ENCODE results near the gene ERCC2.
"Not testable (repeated sequence)": the region's sequence is repeated elsewhere in the genome, so short reads cannot be mapped to it uniquely, and the experiment has no call there.

ERCC2 gene

DNA sequence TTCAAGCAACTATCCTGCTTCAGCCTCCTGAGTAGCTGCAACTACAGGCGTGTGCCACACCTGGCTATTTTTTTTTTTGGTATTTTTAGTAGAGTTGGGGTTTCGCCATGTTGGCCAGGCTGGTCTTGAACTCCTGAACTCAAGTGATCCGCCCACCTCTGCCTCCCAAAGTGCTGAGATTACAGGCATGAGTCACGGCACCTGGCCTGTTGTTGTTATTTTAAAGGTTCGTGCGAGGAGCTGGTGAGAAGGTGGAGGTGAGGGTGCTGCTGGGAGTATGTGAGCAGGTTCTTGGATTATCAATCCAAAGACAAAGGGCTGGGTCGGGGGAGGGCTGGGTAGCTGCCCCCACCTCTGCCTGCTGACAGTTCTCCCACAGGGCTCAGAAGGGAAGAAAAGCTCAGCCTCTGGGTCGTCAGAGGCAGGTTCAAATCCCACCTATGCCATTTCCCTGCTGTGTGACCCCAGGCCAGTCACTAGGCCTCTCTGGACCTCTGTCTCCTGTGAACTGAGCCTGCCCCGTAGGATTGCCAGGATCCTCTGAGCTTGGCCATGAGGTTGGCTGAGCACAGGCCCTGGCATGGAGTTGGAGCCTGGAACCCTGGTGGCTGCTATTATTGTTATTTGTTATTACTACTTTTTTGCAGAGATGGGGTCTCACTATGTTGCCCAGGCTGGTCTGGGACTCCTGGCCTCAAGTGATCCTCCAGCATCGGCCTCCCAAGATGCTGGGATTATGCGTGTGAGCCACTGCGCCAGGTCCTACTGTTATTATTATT, 49.2 kb downstream of the ERCC2 start:
- Histone ChIP-seq H3K9ac (ENCODE audit: low read length) (no peak overlapping the region), H3K27me3 (ENCODE audit: control insufficient read depth, insufficient read depth, low read length) (peaks cover 28% of the 10 kb centered on the region), H3K4me1 (ENCODE audit: control insufficient read depth, insufficient read depth, low read length) (peaks cover 10% of the 10 kb centered on the region), H3K9me3 (ENCODE audit: control insufficient read depth, low read length) (no peaks in the 10 kb centered on the region), H3K36me3 (ENCODE audit: control insufficient read depth, insufficient read depth, low read length) (no peaks in the 10 kb centered on the region), H3K4me3 (ENCODE audit: low read length) (no peak overlapping the region)

DNA sequence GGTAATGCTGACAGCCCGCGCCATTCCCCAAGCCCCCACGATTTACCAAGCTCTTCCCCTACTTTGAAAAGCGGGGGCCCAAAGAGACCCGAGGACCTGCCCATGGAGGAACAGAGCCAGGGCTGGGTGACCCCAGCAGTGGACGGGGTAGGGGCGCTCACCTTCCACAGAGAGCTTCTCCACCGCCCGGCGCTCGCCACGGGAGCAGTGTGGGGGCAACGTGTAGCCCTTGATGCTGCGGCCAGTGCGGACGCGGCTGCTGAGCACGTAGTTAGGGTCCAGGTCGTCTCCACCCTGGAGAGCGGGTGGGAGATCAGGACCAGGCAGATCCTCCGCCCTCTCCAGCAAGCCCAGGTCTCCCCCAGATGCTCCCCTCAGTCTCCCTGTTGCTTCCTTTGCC, 55.1 kb downstream of the ERCC2 start:
- no peaks in the 10 kb centered on the region for H3K4me1 ChIP-seq (ENCODE audit: control insufficient read depth, insufficient read depth, low read length)
- H3K4me3 ChIP-seq (ENCODE audit: low read length): no peak overlapping the region
- H3K27me3 ChIP-seq (ENCODE audit: control insufficient read depth, insufficient read depth, low read length): peaks cover 10% of the 10 kb centered on the region
- H3K36me3 ChIP-seq (ENCODE audit: control insufficient read depth, insufficient read depth, low read length): no peaks in the 10 kb centered on the region
- H3K9me3 ChIP-seq (ENCODE audit: control insufficient read depth, low read length): no peaks in the 10 kb centered on the region
- H3K9ac ChIP-seq (ENCODE audit: low read length): no peak overlapping the region

DNA sequence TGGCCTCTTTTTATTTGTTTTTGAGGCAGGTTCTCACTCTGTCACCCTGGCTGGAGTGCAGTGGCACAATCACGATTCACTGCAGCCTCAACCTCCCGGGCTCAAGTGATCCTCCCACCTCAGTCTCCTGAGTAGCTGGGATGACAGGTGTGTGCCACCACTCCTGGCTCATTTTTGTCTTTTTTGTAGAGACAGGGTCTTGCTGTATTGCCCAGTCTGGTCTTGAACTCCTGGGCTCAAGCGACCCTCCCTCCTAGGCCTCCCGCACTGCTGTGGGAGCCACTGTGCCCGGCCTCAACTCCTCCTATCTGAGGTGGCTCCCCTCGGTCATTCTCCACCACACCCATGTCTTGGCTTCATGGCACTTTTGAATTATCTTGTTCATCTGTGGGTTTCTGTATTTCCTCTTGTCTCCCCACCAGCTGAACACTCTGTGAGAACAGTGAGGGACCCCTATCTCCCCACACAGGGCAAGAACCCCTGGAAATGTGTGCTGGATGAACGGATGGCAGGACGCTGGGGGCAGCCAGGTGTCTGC, 55.6 kb downstream of the ERCC2 start:
- Histone ChIP-seq H3K9ac (ENCODE audit: low read length) (no peak overlapping the region), H3K4me1 (ENCODE audit: control insufficient read depth, insufficient read depth, low read length) (no peaks in the 10 kb centered on the region), H3K9me3 (ENCODE audit: control insufficient read depth, low read length) (no peaks in the 10 kb centered on the region), H3K27me3 (ENCODE audit: control insufficient read depth, insufficient read depth, low read length) (peaks cover 10% of the 10 kb centered on the region), H3K36me3 (ENCODE audit: control insufficient read depth, insufficient read depth, low read length) (no peaks in the 10 kb centered on the region), H3K4me3 (ENCODE audit: low read length) (no peak overlapping the region)

DNA sequence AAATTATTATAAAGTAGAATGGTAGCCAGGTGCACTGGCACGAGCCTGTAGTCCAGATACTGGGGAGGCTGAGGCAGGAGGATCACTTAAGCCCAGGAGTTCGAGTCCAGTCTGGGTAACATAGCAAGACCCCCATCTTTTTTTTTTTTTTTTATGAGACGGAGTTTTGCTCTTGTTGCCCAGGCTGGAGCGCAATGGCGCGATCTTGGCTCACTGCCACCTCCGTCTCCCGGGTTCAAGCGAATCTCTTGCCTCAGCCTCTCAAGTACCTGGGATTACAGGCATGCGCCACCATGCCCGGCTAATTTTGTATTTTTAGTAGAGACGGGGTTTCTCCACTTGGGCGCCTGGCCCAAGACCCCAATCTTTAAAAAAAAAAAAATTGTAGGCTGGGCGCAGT, 58.1 kb downstream of the ERCC2 start:
- not testable (repeated sequence) for H3K4me1 ChIP-seq (ENCODE audit: control insufficient read depth, insufficient read depth, low read length); H3K27me3 ChIP-seq (ENCODE audit: control insufficient read depth, insufficient read depth, low read length); H3K4me3 ChIP-seq (ENCODE audit: low read length); H3K9me3 ChIP-seq (ENCODE audit: control insufficient read depth, low read length); H3K9ac ChIP-seq (ENCODE audit: low read length); H3K36me3 ChIP-seq (ENCODE audit: control insufficient read depth, insufficient read depth, low read length)

DNA sequence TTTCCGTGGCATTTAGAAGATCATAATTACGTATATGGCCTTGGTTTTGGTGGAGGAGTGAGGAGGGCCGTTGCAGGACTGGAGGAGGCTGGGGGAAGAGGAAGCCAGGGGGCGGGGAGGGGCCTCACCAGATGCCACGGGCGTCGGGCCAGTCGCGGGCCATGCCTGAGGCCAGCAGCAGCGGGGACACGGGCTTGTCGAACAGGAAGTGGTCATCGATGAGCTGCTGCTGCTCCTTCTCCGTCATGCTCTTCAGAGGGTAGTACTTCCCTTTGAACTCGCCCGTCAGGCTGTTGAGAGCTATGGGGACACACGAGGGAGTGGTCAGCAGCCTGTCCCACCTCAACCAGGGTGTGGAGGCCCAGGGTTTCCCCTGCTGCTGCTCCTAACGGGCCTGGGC, 58.8 kb downstream of the ERCC2 start:
- Histone ChIP-seq H3K9ac (ENCODE audit: low read length) (no peak overlapping the region), H3K9me3 (ENCODE audit: control insufficient read depth, low read length) (no peaks in the 10 kb centered on the region), H3K4me1 (ENCODE audit: control insufficient read depth, insufficient read depth, low read length) (no peaks in the 10 kb centered on the region), H3K36me3 (ENCODE audit: control insufficient read depth, insufficient read depth, low read length) (no peaks in the 10 kb centered on the region), H3K4me3 (ENCODE audit: low read length) (no peak overlapping the region), H3K27me3 (ENCODE audit: control insufficient read depth, insufficient read depth, low read length) (peaks cover 9% of the 10 kb centered on the region)

DNA sequence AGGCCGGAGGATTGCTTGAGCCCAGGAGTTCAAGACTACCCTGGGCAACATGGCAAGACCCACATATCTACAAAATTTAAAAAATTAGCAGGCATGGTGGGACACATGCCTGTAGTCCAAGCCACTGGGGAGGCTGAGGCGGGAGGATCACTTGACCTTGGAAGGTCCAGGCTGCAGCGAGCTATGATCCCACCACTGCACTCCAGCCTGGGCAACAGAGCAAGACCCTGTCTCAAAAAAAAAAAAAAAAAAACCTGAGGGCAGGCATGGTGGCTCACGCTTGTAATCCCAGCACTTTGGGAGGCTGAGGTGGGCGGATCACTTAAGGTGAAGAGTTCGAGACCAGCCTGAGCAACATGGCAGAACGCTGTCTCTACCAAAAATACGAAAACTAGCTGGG, 61.1 kb downstream of the ERCC2 start:
- not testable (repeated sequence) for H3K9me3 ChIP-seq (ENCODE audit: control insufficient read depth, low read length); H3K27me3 ChIP-seq (ENCODE audit: control insufficient read depth, insufficient read depth, low read length); H3K9ac ChIP-seq (ENCODE audit: low read length)

DNA sequence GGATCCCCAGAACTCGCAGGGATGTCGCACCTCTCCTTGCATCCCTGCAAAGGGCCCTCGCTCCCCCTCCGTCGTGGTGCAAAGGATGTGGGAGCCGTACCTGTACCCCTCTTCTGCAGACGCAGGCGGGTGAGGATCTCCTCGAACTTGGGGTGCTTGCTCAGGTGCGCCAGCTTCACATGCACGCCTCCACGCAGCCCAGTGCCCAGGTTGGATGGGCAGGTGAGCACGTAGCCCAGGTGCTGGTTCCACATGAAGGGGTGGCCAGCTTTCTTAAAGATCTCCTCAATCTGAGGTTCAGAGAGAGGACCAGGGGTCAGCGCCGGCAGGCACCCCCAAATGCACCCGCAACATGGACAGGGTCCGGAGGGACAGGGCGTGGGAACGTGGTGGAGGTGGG, 63.0 kb downstream of the ERCC2 start:
- H3K36me3 ChIP-seq (ENCODE audit: control insufficient read depth, insufficient read depth, low read length): no peaks in the 10 kb centered on the region
- no peak overlapping the region for H3K9ac ChIP-seq (ENCODE audit: low read length)
- H3K9me3 ChIP-seq (ENCODE audit: control insufficient read depth, low read length): no peaks in the 10 kb centered on the region

More for the DNA sequence above, 61.1 kb downstream of the ERCC2 start:
- H3K4me3 ChIP-seq (ENCODE audit: low read length); H3K36me3 ChIP-seq (ENCODE audit: control insufficient read depth, insufficient read depth, low read length); H3K4me1 ChIP-seq (ENCODE audit: control insufficient read depth, insufficient read depth, low read length): not testable (repeated sequence)

DNA sequence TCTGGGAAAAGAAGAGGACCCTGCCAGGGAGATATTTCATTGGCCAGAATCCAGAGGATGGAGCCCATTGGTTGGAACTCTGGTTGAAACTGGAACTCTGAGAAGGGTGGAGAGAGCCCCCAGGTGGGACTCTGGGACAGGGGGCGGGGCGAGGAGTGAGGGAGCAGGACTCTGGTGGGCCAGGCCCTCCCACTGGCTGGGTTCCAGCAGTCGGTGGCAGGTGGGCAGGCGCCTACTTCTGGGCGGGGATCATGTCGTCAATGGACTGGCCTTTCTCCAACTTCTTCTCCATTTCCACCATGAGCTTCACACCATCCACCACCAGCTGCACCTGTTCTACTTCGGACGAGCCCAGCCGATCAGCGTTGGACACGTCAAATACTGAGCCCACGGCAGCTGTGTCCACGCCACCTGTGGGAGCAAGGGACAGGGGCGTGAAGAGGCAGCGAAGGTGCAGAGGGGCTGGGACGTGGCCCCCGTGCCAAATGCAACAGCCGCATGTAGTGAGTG, 63.8 kb downstream of the ERCC2 start:
- no peaks in the 10 kb centered on the region for H3K36me3 ChIP-seq (ENCODE audit: control insufficient read depth, insufficient read depth, low read length)
- no peak overlapping the region for H3K9ac ChIP-seq (ENCODE audit: low read length)
- no peaks in the 10 kb centered on the region for H3K9me3 ChIP-seq (ENCODE audit: control insufficient read depth, low read length)
- H3K4me3 ChIP-seq (ENCODE audit: low read length): no peak overlapping the region
- H3K27me3 ChIP-seq (ENCODE audit: control insufficient read depth, insufficient read depth, low read length): no peaks in the 10 kb centered on the region
- no peaks in the 10 kb centered on the region for H3K4me1 ChIP-seq (ENCODE audit: control insufficient read depth, insufficient read depth, low read length)

More for the DNA sequence above, 63.0 kb downstream of the ERCC2 start:
- H3K4me1 ChIP-seq (ENCODE audit: control insufficient read depth, insufficient read depth, low read length): no peaks in the 10 kb centered on the region
- no peak overlapping the region for H3K4me3 ChIP-seq (ENCODE audit: low read length)
- no peaks in the 10 kb centered on the region for H3K27me3 ChIP-seq (ENCODE audit: control insufficient read depth, insufficient read depth, low read length)

DNA sequence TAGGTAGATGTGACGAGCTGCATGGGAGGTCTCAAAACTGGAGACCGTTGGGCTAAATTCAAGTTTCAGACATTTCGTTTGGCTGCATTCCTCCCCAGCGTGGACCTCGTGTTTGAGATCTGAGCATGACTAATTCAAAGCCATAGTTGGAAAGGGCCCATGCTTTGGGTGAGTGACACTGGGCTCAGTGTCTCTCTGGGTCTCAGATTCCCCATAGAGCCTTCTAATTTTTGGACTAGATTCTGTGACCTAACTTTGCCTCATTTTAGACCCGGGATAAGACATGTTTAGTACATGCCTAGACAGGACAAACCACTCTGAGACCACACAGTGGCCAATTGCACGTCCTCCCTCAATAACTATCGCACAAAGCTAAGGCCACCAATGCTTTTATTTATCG, 64.3 kb downstream of the ERCC2 start:
- H3K36me3 ChIP-seq (ENCODE audit: control insufficient read depth, insufficient read depth, low read length): no peaks in the 10 kb centered on the region
- no peaks in the 10 kb centered on the region for H3K9me3 ChIP-seq (ENCODE audit: control insufficient read depth, low read length)
- H3K4me3 ChIP-seq (ENCODE audit: low read length): no peak overlapping the region
- no peaks in the 10 kb centered on the region for H3K27me3 ChIP-seq (ENCODE audit: control insufficient read depth, insufficient read depth, low read length)
- no peak overlapping the region for H3K9ac ChIP-seq (ENCODE audit: low read length)
- H3K4me1 ChIP-seq (ENCODE audit: control insufficient read depth, insufficient read depth, low read length): no peaks in the 10 kb centered on the region

DNA sequence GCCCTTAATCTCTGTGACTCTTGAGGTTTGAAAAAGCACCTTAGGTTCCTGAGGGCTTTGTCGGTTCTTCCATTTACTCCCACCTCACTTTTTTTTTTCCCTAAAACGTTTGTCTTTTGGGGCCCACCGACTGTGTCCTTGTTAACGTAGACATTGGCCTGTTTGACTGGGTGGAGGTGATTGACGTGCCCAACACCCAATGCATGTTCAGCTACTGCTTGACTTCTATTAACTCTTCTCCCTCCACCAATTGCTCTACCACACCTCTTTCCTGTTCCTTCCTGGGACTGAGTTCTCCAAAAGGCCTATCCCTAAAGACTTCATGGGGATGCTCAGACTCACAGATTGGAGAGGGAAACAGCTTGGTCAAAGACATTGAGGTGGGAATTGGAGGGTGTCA, 65.0 kb downstream of the ERCC2 start:
- Histone ChIP-seq H3K36me3 (ENCODE audit: control insufficient read depth, insufficient read depth, low read length) (no peaks in the 10 kb centered on the region), H3K4me3 (ENCODE audit: low read length) (no peak overlapping the region), H3K4me1 (ENCODE audit: control insufficient read depth, insufficient read depth, low read length) (no peaks in the 10 kb centered on the region), H3K9ac (ENCODE audit: low read length) (no peak overlapping the region), H3K9me3 (ENCODE audit: control insufficient read depth, low read length) (no peaks in the 10 kb centered on the region), H3K27me3 (ENCODE audit: control insufficient read depth, insufficient read depth, low read length) (no peaks in the 10 kb centered on the region)

DNA sequence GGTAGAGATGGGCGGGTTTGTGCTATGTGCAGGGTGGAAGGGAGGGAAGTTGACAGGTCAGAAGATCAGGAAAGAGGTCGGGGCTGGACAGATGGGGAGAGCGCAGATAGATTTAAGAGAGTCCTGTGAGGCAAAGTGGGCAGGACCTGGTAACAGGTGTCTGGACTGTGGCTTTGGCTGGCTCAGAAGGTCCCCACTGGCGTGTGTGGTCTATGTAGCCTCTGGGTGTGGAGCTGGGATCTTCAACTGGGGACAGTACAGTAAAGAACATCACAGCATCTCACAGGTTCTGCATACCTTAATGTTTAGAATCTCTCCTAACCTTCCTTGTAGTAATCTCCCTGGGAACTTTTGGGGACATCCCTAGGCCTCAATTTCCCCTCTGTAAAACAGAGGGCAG, 65.4 kb downstream of the ERCC2 start:
- Histone ChIP-seq H3K36me3 (ENCODE audit: control insufficient read depth, insufficient read depth, low read length) (no peaks in the 10 kb centered on the region), H3K27me3 (ENCODE audit: control insufficient read depth, insufficient read depth, low read length) (no peaks in the 10 kb centered on the region), H3K9ac (ENCODE audit: low read length) (no peak overlapping the region), H3K9me3 (ENCODE audit: control insufficient read depth, low read length) (no peaks in the 10 kb centered on the region), H3K4me1 (ENCODE audit: control insufficient read depth, insufficient read depth, low read length) (no peaks in the 10 kb centered on the region), H3K4me3 (ENCODE audit: low read length) (no peak overlapping the region)

DNA sequence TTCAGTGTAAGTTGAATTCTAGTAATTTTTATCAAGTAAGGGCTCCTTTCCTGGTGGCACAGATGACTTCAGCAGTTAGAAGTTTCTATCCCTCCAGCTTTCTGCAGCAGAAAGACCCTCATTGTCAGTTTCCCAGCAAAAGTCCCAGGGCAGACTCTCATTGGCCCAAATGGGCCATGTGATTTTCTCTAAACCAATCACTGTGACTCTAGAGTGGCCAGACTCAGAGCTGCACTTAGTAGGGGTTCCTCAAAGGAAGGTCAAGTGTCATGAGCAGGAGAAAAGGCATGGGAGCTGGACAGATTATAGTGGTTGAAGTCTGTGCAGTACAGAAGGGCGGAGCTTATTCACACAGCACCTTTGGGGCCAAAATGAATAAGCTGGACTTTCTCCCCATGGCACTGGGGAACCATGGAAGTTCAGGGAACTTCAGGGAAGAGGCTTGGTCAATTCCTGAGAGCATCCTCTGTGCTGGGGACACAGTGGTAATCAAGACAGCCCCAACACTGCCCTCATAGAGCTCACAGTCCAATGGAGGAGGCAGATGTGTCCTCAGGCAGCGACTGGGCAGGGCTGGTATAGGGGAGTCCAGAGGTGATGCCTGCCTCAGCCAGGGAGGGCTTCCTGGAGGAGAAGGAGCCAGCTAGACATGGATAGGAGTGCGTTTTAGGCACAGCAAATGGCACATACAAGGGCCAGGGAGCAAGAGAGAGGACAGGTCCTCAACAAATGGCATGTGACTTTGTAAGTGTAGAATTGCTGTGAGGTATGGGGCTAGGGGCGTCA, 66.0 kb downstream of the ERCC2 start:
- Histone ChIP-seq H3K9ac (ENCODE audit: low read length) (no peak overlapping the region), H3K27me3 (ENCODE audit: control insufficient read depth, insufficient read depth, low read length) (no peaks in the 10 kb centered on the region), H3K36me3 (ENCODE audit: control insufficient read depth, insufficient read depth, low read length) (no peaks in the 10 kb centered on the region), H3K4me1 (ENCODE audit: control insufficient read depth, insufficient read depth, low read length) (no peaks in the 10 kb centered on the region), H3K9me3 (ENCODE audit: control insufficient read depth, low read length) (no peaks in the 10 kb centered on the region), H3K4me3 (ENCODE audit: low read length) (no peak overlapping the region)
